HepG2 (cell line): Measurements from ENCODE around the gene VENTX. TPM values are rescaled to one million over a fixed set of nuclear protein-coding genes. Genes with fewer than 3 reads are reported as not detected.

Source experiments
- ATAC-seq: fragments of 200-7000 bp; cut with Tn5 transposase; 3 replicates; pipeline ENCODE4 v1.9.1; 2020; ENCODE audit warnings: mild to moderate bottlenecking, moderate library complexity
- BruUV-seq: library from RNA; stranded (reverse); fragments of 400-500 nt; replicated peaks from 2 replicates; lab custom pipeline; 2021; lab: Mats Ljungman, UMichigan
- CTCF ChIA-PET: fragments of 300-600 bp; formaldehyde crosslinking; extraction: SDS; loops from one replicate; lab custom pipeline; 2021; ENCODE audit warnings: low total read pairs, inconsistent platforms, low intra/inter-chr PET ratio; lab: Yijun Ruan, JAX
- POLR2A ChIA-PET: fragments of 350-600 bp; sonication (Branson Sonifier 250); formaldehyde crosslinking; loops from one replicate; lab custom pipeline; 2020; ENCODE audit warnings: antibody characterized with exemption, inconsistent platforms; lab: Yijun Ruan, JAX
- DNase-seq: peaks from one replicate; pipeline ENCODE4 v3.0.0-alpha.2; 2015; ENCODE audit warnings: low spot score
- FAIRE-seq: peaks from 3 replicates; lab custom pipeline; 2011; peaks lifted over from hg19 to GRCh38; lab: Jason Lieb, UNC
- H2AFZ ChIP-seq: one replicate; pipeline ENCODE4 v1.6.1; 2011; ENCODE audit warnings: low read length, inconsistent platforms
- H3K27ac ChIP-seq: fragments of 300-600 bp; 3 replicates; pipeline ENCODE4 v1.8.0; 2011; ENCODE audit warnings: mixed run types, mild to moderate bottlenecking, mixed read lengths, low read length, inconsistent platforms; ENCODE audit not compliant: insufficient read depth; ENCODE audit errors: extremely low read length
- H3K27me3 ChIP-seq, 2 experiments: fragments of 200-600 bp in 1 of 2; 2 replicates in 1 of 2; 3 replicates in 1 of 2; pipeline versions ENCODE4 v1.6.0 to v1.8.0; 2011; ENCODE audit warnings: low read length in 2 of 2, mild to moderate bottlenecking in 2 of 2, moderate library complexity in 2 of 2, inconsistent platforms in 1 of 2; ENCODE audit not compliant: insufficient read depth in 2 of 2, control insufficient read depth in 1 of 2
- H3K36me3 ChIP-seq, 2 experiments: fragments of 200-600 bp in 1 of 2; replicated peaks in 1 of 2; 2 replicates in 1 of 2; 3 replicates in 1 of 2; pipeline versions ENCODE4 v1.5.1 to v1.8.0; 2011; ENCODE audit warnings: low read length in 2 of 2, inconsistent platforms in 1 of 2; ENCODE audit not compliant: insufficient read depth in 2 of 2, control insufficient read depth in 1 of 2
- H3K4me1 ChIP-seq: 2 replicates; pipeline ENCODE4 v1.5.1; 2012; ENCODE audit warnings: low read length, inconsistent platforms; ENCODE audit not compliant: insufficient read depth
- H3K4me2 ChIP-seq: 2 replicates; pipeline ENCODE4 v1.6.0; 2011; ENCODE audit warnings: low read depth, low read length, inconsistent platforms
- H3K4me3 ChIP-seq, 3 experiments: fragments of 200-600 bp in 1 of 3; sonication (generic), shearing (Covaris generic) in 1 of 3; replicated peaks in 1 of 3; 2 replicates each; pipeline ENCODE4 v1.5.1; 2011 to 2016; ENCODE audit warnings: low read length in 3 of 3, inconsistent platforms in 2 of 3, low read depth in 2 of 3, mild to moderate bottlenecking in 2 of 3, control low read depth in 1 of 3, mixed read lengths in 1 of 3; ENCODE audit not compliant: insufficient read depth in 1 of 3
- H3K79me2 ChIP-seq: one replicate; pipeline ENCODE4 v1.6.1; 2011; ENCODE audit warnings: low read length, inconsistent platforms; ENCODE audit not compliant: insufficient read depth
- H3K9ac ChIP-seq: 2 replicates; pipeline ENCODE4 v1.6.0; 2011; ENCODE audit warnings: mild to moderate bottlenecking, low read depth, low read length, inconsistent platforms; ENCODE audit not compliant: insufficient read depth
- H3K9me3 ChIP-seq: 2 replicates; pipeline ENCODE4 v1.5.1; 2012; ENCODE audit warnings: mild to moderate bottlenecking, low read length
- H4K20me1 ChIP-seq: 2 replicates; pipeline ENCODE4 v1.6.0; 2011; ENCODE audit warnings: inconsistent platforms, mild to moderate bottlenecking, low read length, moderate library complexity; ENCODE audit not compliant: insufficient read depth
- FOXC1 ChIP-seq: sonication (generic); formaldehyde crosslinking; IDR thresholded peaks from 2 replicates; pipeline ENCODE4 v1.8.0; 2022; ENCODE audit warnings: mild to moderate bottlenecking, missing genetic modification reagents, borderline replicate concordance
- MBD4 ChIP-seq: IDR thresholded peaks from 2 replicates; pipeline ENCODE4 v1.6.1; 2012; ENCODE audit warnings: low read length, inconsistent platforms, borderline replicate concordance
- PAWR ChIP-seq: sonication (generic); formaldehyde crosslinking; IDR thresholded peaks from 2 replicates; pipeline ENCODE4 v1.4.0; 2020; ENCODE audit warnings: missing genetic modification reagents, mild to moderate bottlenecking, borderline replicate concordance
- PRPF4 ChIP-seq: fragments of 200-400 bp; formaldehyde crosslinking; IDR thresholded peaks from 2 replicates; pipeline ENCODE4 v1.6.1; 2016; ENCODE audit warnings: low read length, low read depth; ENCODE audit not compliant: poor library complexity, severe bottlenecking
- SAFB2 ChIP-seq: sonication (generic); formaldehyde crosslinking; IDR thresholded peaks from 2 replicates; pipeline ENCODE4 v1.5.1; 2020; ENCODE audit warnings: missing genetic modification reagents, low read depth, mild to moderate bottlenecking, borderline replicate concordance
- SIN3A ChIP-seq: IDR thresholded peaks from 2 replicates; pipeline ENCODE4 v1.6.1; 2011; ENCODE audit warnings: low read depth, mild to moderate bottlenecking, control low read depth, low read length, borderline replicate concordance
- SNAI1 ChIP-seq: sonication (generic); formaldehyde crosslinking; IDR thresholded peaks from 2 replicates; pipeline ENCODE4 v1.5.0; 2020; ENCODE audit warnings: mild to moderate bottlenecking, missing genetic modification reagents, borderline replicate concordance
- SP140L ChIP-seq: sonication (generic); formaldehyde crosslinking; IDR thresholded peaks from 2 replicates; pipeline ENCODE4 v1.4.0; 2020; ENCODE audit warnings: missing genetic modification reagents, borderline replicate concordance
- YY1 ChIP-seq: IDR thresholded peaks from 2 replicates; pipeline ENCODE4 v1.6.1; 2011; ENCODE audit warnings: low read length, low read depth, moderate library complexity, mild to moderate bottlenecking; ENCODE audit not compliant: insufficient read depth, insufficient replicate concordance
- ZNF235 ChIP-seq: sonication (generic); formaldehyde crosslinking; IDR thresholded peaks from 2 replicates; pipeline ENCODE4 v1.8.1; 2023; ENCODE audit warnings: mild to moderate bottlenecking, missing genetic modification reagents, borderline replicate concordance
- ZNF552 ChIP-seq: sonication (generic); formaldehyde crosslinking; IDR thresholded peaks from 2 replicates; pipeline ENCODE4 v1.9.0; 2022; ENCODE audit warnings: missing genetic modification reagents, mild to moderate bottlenecking, borderline replicate concordance
- ZNF558 ChIP-seq: sonication (generic); formaldehyde crosslinking; IDR thresholded peaks from 2 replicates; pipeline ENCODE4 v1.9.0; 2022; ENCODE audit warnings: mild to moderate bottlenecking, missing genetic modification reagents, borderline replicate concordance
- ZNF580 ChIP-seq: IDR thresholded peaks from 2 replicates; pipeline ENCODE4 v1.6.1; 2016; ENCODE audit warnings: low read depth, borderline replicate concordance
- ZNF629 ChIP-seq: sonication (generic); formaldehyde crosslinking; conservative IDR thresholded peaks from 2 replicates; pipeline ENCODE4 v1.5.0; 2020; ENCODE audit warnings: missing genetic modification reagents
- ZNF678 ChIP-seq: sonication (generic); formaldehyde crosslinking; IDR thresholded peaks from 2 replicates; pipeline ENCODE4 v1.4.0; 2020; ENCODE audit warnings: mild to moderate bottlenecking, missing genetic modification reagents
- ZNF775 ChIP-seq: sonication (generic); formaldehyde crosslinking; IDR thresholded peaks from 2 replicates; pipeline ENCODE4 v1.4.0; 2020; ENCODE audit warnings: missing genetic modification reagents, mild to moderate bottlenecking, moderate library complexity, borderline replicate concordance
- WGBS: methylation state at CpG from one replicate; pipeline ENCODE4 v1.1.6; 2017; ENCODE audit warnings: low lambda C conversion rate; 5-methylcytosine and 5-hydroxymethylcytosine counted together
- in situ Hi-C: cut with HindIII; loops from 2 replicates; pipeline ENCODE4 v1.10.0; 2017; ENCODE audit warnings: low pct_unique_long_range_greater_than_20kb; ENCODE audit not compliant: extremely low pct_ligation_motif_present
- intact Hi-C: fragments of 100-400 bp; cut with micrococcal nuclease; formaldehyde crosslinking; loops from one replicate; pipeline ENCODE4 v1.10.0; 2022; ENCODE audit not compliant: unreplicated experiment
- polyA plus RNA-seq, 8 experiments: library from polyadenylated mRNA; depleted of rRNA in 3 of 8; stranded (reverse) in 7 of 8; unstranded in 1 of 8; fragments of >200 nt; fragmentation: Illumina TruSeq in 4 of 8; extraction: Trizol in 4 of 8; gene quantifications; 2 replicates each; pipeline versions ENCODE4 v1.2.1 to v1.2.3, GENCODE V29; 2011 to 2016; ENCODE audit warnings: low read depth in 4 of 8, missing spikeins in 1 of 8, mixed read lengths in 1 of 8; ENCODE audit not compliant: insufficient read depth in 1 of 8
- total RNA-seq, 5 experiments: library from RNA; depleted of rRNA; stranded (reverse); fragments of >200 nt; fragmentation: Illumina TruSeq; extraction: Trizol; gene quantifications; 2 replicates each; pipeline ENCODE4 v1.2.3, GENCODE V29; 2016; ENCODE audit warnings: low read depth in 1 of 5
- TF ChIP-seq, protein P1 (sequence below): sonication (generic); formaldehyde crosslinking; IDR thresholded peaks from 2 replicates; pipeline ENCODE4 v1.8.0; 2022; ENCODE audit warnings: mild to moderate bottlenecking, missing genetic modification reagents
- TF ChIP-seq, protein P2 (sequence below): IDR thresholded peaks from 2 replicates; pipeline ENCODE4 v1.6.1; 2016; ENCODE audit warnings: missing genetic modification reagents, missing compliant biosample characterization

The VENTX gene
- total and polyA plus RNA-seq, 2 of the 13 experiments (the other 11 are each of a cell fraction or from before 2014, with no cell fraction given), result not detected

GRCh38 chr10:133215586-133215985, 22.1 kb upstream of the VENTX start:
- intact Hi-C loops (no loop called here), in situ Hi-C loops (no loop called here)
- ATAC-seq, result no peak
- Histone ChIP-seq H3K79me2 (no peaks in the 10 kb centered on the region), H3K27me3 (peaks cover 13 to 70% of the 10 kb centered on the region in 2 experiments; a peak in 4 of 5 replicates), H3K36me3 (no peaks in the 10 kb centered on the region), H2AFZ (no peak overlapping the region), H3K4me2 (no peak overlapping the region), H3K4me1 (no peaks in the 10 kb centered on the region), H4K20me1 (peaks cover 5% of the 10 kb centered on the region; the same call in 1 of the 2 replicates), H3K9me3 (no peaks in the 10 kb centered on the region), H3K9ac (no peak overlapping the region), H3K27ac (no peak overlapping the region), H3K4me3 (no peak overlapping the region)
- no peak for FAIRE-seq
- TF ChIP-seq ZNF580 (CRISPR knock-in tag) (no peak), PRPF4 (no peak), SIN3A (no peak), ZNF678 (CRISPR knock-in tag) (no peak), SP140L (CRISPR knock-in tag) (no peak), ZNF629 (CRISPR knock-in tag) (no peak), SNAI1 (CRISPR knock-in tag) (no peak), MBD4 (no peak), SAFB2 (CRISPR knock-in tag) (no peak), ZNF235 (CRISPR knock-in tag) (no peak), YY1 (no peak), PAWR (no peak), ZNF552 (CRISPR knock-in tag) (no peak), ZNF775 (CRISPR knock-in tag) (no peak), ZNF558 (CRISPR knock-in tag) (no peak), FOXC1 (CRISPR knock-in tag) (no peak)
- TF ChIP-seq, protein P1, sequence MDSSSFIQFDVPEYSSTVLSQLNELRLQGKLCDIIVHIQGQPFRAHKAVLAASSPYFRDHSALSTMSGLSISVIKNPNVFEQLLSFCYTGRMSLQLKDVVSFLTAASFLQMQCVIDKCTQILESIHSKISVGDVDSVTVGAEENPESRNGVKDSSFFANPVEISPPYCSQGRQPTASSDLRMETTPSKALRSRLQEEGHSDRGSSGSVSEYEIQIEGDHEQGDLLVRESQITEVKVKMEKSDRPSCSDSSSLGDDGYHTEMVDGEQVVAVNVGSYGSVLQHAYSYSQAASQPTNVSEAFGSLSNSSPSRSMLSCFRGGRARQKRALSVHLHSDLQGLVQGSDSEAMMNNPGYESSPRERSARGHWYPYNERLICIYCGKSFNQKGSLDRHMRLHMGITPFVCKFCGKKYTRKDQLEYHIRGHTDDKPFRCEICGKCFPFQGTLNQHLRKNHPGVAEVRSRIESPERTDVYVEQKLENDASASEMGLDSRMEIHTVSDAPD, result no peak
- TF ChIP-seq, protein P2, sequence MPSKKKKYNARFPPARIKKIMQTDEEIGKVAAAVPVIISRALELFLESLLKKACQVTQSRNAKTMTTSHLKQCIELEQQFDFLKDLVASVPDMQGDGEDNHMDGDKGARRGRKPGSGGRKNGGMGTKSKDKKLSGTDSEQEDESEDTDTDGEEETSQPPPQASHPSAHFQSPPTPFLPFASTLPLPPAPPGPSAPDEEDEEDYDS (CRISPR knock-in tag), result no peak
- BruUV-seq, result no TSS peak
- DNase-seq, result no peak
- POLR2A ChIA-PET, result no interaction called here
- CTCF ChIA-PET, result no interaction called here
- WGBS, result 71% methylated on average over 11 of the region's 27 CpGs
